Measurements from ENCODE around the gene KIAA1755.
A peak's percentile ranks its signal among the peaks of the same experiment; 100 is the strongest.
"Not testable (repeated sequence)": the region's sequence is repeated elsewhere in the genome, so short reads cannot be mapped to it uniquely, and the experiment has no call there.

The KIAA1755 gene

GRCh38 chr20:38297916-38298674 is 37.6 kb upstream of the KIAA1755 start:
- Mint-ChIP-seq H3K27me3 (peaks cover 61% of the 10 kb centered on the region), H3K4me1 (no peaks in the 10 kb centered on the region), H3K4me3 (no peak overlapping the region), H3K9me3 (no peaks in the 10 kb centered on the region), H3K27ac (no peak overlapping the region)
- ATAC-seq (no peak), DNase-seq (no peak)

- Mint-ChIP-seq H3K27ac (no peak overlapping the region), H3K4me1 (no peaks in the 10 kb centered on the region), H3K27me3 (peaks cover 61% of the 10 kb centered on the region), H3K4me3 (no peak overlapping the region), H3K9me3 (no peaks in the 10 kb centered on the region)
- DNase-seq (no peak), ATAC-seq (no peak)
These were observed 35.9 kb upstream of the KIAA1755 start for GRCh38 chr20:38296433-38296832.

DNA sequence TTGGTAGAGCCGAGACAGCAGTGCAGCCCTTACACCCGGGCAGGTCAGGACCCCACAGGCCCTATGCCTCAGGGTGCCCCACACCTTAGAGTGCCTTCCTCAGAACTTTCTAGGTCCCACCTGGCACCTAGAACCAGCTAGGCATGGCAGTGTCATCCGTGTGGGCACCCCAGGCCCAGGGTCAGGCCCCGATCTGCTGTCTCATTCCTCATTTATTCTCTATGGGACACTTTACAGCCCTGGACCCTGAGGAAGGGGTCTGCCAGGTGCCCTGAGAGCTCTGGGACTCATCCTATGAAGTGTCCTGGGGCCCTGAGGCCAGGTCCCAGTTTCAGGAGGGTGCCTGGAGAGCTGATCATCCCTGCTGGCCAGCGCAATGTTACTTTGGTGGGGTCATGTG is 35.3 kb upstream of the KIAA1755 start:
- Mint-ChIP-seq H3K4me1 (no peaks in the 10 kb centered on the region), H3K4me3 (no peak overlapping the region), H3K9me3 (no peaks in the 10 kb centered on the region), H3K27ac (no peak overlapping the region), H3K27me3 (peaks cover 61% of the 10 kb centered on the region)
- ATAC-seq (no peak), DNase-seq (no peak)

DNA sequence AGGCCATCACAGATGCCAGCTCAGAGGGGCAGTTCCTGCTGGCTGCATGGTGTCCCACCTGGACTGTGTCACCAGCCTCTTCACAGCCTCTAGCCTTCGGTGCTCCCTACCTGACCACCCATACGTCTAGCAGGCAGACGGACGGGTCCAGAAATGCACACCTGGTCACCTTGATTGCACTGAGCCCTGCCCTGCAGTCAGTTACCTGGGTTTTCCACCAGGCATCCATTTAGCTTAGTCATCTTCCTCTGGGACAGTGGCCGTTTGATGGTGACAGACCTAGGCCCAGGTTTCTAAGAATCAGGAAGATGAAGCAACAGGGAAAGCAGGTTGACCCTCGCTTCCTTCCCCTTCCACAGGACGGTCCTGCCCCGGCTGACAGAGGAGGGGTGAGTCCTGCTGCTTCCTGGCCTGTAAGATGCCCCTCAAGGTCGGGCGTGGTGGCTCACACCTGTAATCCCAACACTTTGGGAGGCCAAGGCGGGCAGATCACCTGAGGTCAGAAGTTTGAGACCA is 33.6 kb upstream of the KIAA1755 start:
- no peaks in the 10 kb centered on the region for H3K4me1 Mint-ChIP-seq
- H3K27me3 Mint-ChIP-seq = peaks cover 55% of the 10 kb centered on the region
- no peak overlapping the region for H3K27ac Mint-ChIP-seq
- ATAC-seq (no peak), DNase-seq (no peak)
- no peaks in the 10 kb centered on the region for H3K9me3 Mint-ChIP-seq
- H3K4me3 Mint-ChIP-seq = no peak overlapping the region

DNA sequence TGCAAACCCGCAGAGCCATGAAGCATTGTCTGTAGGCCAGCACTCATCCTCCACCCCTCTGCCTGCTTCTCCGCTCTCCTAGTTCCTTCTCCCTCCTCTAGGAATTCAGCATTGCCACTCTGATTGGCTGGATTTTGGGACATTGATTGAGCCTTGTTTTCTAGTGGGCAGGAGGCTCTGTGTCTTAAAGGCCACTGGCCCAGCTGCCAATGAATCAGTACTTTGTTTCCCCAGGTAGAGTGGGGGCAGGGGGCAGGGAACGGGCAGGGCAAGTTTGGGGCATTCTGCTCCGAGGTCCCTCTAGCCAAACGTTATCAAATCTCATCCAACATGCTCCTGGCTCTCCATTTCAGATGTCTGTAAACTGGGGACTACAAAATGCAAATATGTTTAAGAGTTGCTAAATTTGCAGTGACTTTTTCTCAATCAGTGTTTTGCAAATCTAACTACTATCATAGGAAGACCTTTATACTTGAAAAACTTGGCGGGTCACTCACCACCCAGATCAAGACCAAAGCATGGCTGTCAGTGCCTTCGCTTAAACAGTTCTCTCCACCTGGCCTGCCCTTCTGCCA is 33.0 kb upstream of the KIAA1755 start:
- Mint-ChIP-seq H3K4me3 (no peak overlapping the region), H3K27ac (peak overlapping the region in 1 of 2 donors; percentile 66), H3K9me3 (no peaks in the 10 kb centered on the region), H3K27me3 (peaks cover 61% of the 10 kb centered on the region), H3K4me1 (no peaks in the 10 kb centered on the region)
- no peak for DNase-seq
- no peak for ATAC-seq

GRCh38 chr20:38291966-38292365 is 31.4 kb upstream of the KIAA1755 start:
- DNase-seq = no peak
- no peaks in the 10 kb centered on the region for H3K4me1 Mint-ChIP-seq
- H3K27me3 Mint-ChIP-seq = peaks cover 62% of the 10 kb centered on the region
- ATAC-seq = no peak
- no peak overlapping the region for H3K4me3 Mint-ChIP-seq
- no peaks in the 10 kb centered on the region for H3K9me3 Mint-ChIP-seq
- peak overlapping the region in 1 of 2 donors; percentile 59 for H3K27ac Mint-ChIP-seq

GRCh38 chr20:38290829-38291814 is 30.6 kb upstream of the KIAA1755 start:
- no peak overlapping the region for H3K4me3 Mint-ChIP-seq
- H3K4me1 Mint-ChIP-seq = no peaks in the 10 kb centered on the region
- H3K9me3 Mint-ChIP-seq = no peaks in the 10 kb centered on the region
- DNase-seq = no peak
- ATAC-seq = no peak
- no peak overlapping the region for H3K27ac Mint-ChIP-seq
- H3K27me3 Mint-ChIP-seq = peaks cover 58% of the 10 kb centered on the region

- Mint-ChIP-seq H3K4me3 (no peak overlapping the region), H3K4me1 (no peaks in the 10 kb centered on the region), H3K27ac (no peak overlapping the region), H3K9me3 (no peaks in the 10 kb centered on the region), H3K27me3 (peaks cover 27% of the 10 kb centered on the region)
- DNase-seq = no peak
- no peak for ATAC-seq
These were observed 26.3 kb upstream of the KIAA1755 start for GRCh38 chr20:38286586-38287531.

DNA sequence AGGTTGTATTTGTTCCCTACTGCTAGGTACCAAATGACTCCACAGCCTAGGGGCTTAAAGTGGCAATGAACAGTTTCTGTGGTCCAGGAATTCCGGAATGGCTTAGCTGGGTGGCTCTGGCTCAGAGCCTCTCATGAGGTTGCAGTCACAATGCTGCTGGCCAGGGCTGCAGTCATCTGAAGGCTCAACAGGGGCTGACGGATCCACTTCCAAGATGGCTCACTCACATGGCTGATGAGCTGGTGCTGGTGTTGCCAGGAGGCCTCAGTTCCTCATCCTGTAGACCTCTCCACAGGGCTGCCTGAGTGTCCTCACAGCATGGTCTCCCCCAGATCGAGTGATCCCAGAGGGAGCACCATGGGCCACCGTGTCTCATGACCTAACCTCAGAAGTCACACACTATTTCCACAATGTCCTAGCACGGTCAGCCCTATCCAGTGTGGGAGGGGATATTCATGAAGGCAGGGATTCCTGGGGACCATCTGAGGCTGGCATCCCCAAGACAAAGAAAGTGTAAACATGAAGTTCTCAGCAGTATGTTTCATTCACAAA is 24.4 kb upstream of the KIAA1755 start:
- DNase-seq (no peak), ATAC-seq (no peak)
- H3K27ac Mint-ChIP-seq = no peak overlapping the region
- no peaks in the 10 kb centered on the region for H3K4me1 Mint-ChIP-seq
- H3K4me3 Mint-ChIP-seq = no peak overlapping the region
- peaks cover 17% of the 10 kb centered on the region for H3K27me3 Mint-ChIP-seq
- H3K9me3 Mint-ChIP-seq = no peaks in the 10 kb centered on the region

GRCh38 chr20:38284066-38284650 is 23.6 kb upstream of the KIAA1755 start:
- DNase-seq, H3K4me3 Mint-ChIP-seq: not testable (repeated sequence)

GRCh38 chr20:38283236-38283635 is 22.7 kb upstream of the KIAA1755 start:
- Mint-ChIP-seq H3K27me3 (peaks cover 11% of the 10 kb centered on the region), H3K4me1 (no peaks in the 10 kb centered on the region), H3K27ac (no peak overlapping the region), H3K9me3 (no peaks in the 10 kb centered on the region), H3K4me3 (no peak overlapping the region)
- no peak for DNase-seq
- no peak for ATAC-seq

More at GRCh38 chr20:38284066-38284650, 23.6 kb upstream of the KIAA1755 start:
- H3K27ac Mint-ChIP-seq, H3K4me1 Mint-ChIP-seq, ATAC-seq, H3K9me3 Mint-ChIP-seq: not testable (repeated sequence)
- H3K27me3 Mint-ChIP-seq = peaks cover 16% of the 10 kb centered on the region

- H3K27me3 Mint-ChIP-seq = peaks cover 17% of the 10 kb centered on the region
- DNase-seq, H3K27ac Mint-ChIP-seq, H3K4me1 Mint-ChIP-seq, H3K9me3 Mint-ChIP-seq, H3K4me3 Mint-ChIP-seq, ATAC-seq: not testable (repeated sequence)
These were observed 20.8 kb upstream of the KIAA1755 start for GRCh38 chr20:38281176-38281915.

- Mint-ChIP-seq H3K9me3 (no peaks in the 10 kb centered on the region), H3K27ac (no peak overlapping the region), H3K4me3 (no peak overlapping the region), H3K4me1 (no peaks in the 10 kb centered on the region), H3K27me3 (peaks cover 16% of the 10 kb centered on the region)
- DNase-seq (no peak), ATAC-seq (no peak)
These were observed 18.2 kb upstream of the KIAA1755 start for GRCh38 chr20:38278763-38279162.

- Mint-ChIP-seq H3K27ac (no peak overlapping the region), H3K9me3 (no peaks in the 10 kb centered on the region), H3K27me3 (peaks cover 9% of the 10 kb centered on the region), H3K4me1 (no peaks in the 10 kb centered on the region), H3K4me3 (no peak overlapping the region)
- no peak for ATAC-seq
- DNase-seq = no peak
These were observed 17.6 kb upstream of the KIAA1755 start for GRCh38 chr20:38278131-38278530.

Measured in stimulated activated naive CD8-positive, alpha-beta T cell treated with anti-CD3 and anti-CD28 coated beads, Interleukin-15, amount 100 ng/mL, for 72 hours (primary cell).